ENCODE results near the gene ARSK.

ARSK gene, protein sequence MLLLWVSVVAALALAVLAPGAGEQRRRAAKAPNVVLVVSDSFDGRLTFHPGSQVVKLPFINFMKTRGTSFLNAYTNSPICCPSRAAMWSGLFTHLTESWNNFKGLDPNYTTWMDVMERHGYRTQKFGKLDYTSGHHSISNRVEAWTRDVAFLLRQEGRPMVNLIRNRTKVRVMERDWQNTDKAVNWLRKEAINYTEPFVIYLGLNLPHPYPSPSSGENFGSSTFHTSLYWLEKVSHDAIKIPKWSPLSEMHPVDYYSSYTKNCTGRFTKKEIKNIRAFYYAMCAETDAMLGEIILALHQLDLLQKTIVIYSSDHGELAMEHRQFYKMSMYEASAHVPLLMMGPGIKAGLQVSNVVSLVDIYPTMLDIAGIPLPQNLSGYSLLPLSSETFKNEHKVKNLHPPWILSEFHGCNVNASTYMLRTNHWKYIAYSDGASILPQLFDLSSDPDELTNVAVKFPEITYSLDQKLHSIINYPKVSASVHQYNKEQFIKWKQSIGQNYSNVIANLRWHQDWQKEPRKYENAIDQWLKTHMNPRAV

DNA sequence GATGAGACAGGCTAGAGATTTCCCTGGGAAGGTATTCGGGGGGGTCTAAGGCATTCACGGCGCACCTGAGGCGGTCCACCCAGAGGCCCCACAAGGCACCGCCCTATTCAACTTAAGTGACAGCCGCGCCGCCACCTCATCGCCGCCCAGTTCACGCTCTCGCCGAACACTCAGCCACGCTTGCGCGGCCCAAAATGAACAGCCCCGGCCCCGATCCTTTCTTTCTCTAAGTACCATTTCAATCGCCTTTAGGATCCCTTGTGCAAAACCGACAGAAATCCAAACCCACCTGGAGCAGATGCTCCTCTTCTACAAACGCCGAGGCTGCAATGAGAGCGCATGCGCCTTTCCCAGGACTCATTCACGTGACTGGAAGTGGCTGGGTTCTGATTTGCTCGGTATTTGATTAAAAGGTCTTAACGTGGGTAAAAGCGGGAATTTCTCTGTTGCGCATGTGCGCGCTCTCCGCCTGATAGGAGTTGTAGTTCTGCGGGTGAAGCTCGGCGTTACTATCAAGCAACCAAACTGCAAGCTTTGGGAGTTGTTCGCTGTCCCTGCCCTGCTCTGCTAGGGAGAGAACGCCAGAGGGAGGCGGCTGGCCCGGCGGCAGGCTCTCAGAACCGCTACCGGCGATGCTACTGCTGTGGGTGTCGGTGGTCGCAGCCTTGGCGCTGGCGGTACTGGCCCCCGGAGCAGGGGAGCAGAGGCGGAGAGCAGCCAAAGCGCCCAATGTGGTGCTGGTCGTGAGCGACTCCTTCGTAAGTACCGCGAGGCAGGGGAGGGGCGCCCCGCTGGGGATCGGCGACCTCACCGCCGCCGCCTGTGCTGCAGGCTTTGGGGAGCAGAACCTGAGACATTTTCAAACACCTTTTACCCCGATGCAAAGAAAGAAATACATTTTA, at the start of gene ARSK, which contains the start of gene SKIC3:
Gene ARSK (plus strand): TSS at position 455 of the 902 bp plus-strand sequence. CDS start 178 bp downstream, at position 633.
Gene SKIC3 (minus strand): TSS at position 331 of the 902 bp plus-strand sequence. CDS start 7,827 bp downstream, outside the sequence.
- DNase-seq = peak; percentile 91

DNA sequence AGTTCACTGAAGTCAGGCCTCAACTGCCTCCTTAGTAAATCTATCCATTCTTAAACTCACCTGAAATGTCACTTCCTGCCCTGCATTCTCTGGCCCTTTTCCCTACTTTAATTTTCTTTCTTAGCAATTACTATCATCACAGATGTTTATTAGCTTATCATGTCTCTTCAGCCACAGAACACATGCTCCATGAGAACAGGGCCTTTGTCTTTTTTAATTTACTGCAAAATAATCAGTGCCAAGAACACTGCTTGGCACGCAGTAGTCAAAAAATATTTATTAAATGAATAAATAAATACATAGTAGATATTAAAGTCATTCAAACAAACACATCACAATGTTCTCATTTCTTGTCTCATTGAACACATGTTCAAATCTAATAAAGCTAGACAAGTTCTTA, 46.4 kb upstream of the ARSK start:
- DNase-seq = no peak

DNA sequence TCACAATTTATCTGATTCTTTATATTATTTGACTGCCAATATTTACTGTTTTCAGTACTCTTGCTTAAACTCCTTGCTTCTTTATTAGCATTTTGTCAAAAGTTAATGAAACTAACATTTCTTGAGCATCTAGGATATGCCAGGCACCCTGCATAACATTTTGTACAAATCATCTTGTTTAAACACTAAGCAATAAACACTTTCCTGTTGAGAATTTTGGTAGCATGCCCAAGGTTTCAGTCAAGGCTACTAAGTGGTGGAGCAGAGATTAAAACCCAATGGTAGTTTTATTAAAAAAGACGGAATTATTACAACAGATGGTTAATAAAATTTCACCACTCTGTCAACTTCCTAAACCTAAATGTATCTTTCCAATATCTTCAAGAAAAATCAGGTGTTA, 43.3 kb upstream of the ARSK start:
- DNase-seq = no peak

- DNase-seq = no peak
These were observed 36.5 kb upstream of the ARSK start for GRCh38 chr5:95518417-95518816.

DNA sequence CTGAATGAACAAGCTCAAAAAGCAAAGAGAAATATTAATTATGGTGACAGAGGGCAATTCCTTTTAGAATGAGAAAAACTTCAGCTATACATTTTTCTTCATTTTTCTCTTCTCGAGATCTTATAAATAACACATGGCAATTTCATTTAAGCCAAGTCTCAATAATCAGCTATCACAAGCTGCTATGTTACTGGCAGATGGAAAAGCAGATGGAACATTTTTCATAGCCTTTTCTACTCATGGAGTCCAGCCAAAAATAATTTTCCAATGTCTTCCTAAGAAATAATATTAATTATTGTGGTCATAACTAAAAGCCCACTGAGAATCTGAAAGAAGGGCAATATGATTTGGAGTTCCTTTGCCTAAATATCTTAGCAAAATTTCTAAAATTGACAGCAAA, 35.8 kb upstream of the ARSK start:
- DNase-seq = no peak

- DNase-seq = no peak
These were observed 35.2 kb upstream of the ARSK start for GRCh38 chr5:95519681-95520080.

DNA sequence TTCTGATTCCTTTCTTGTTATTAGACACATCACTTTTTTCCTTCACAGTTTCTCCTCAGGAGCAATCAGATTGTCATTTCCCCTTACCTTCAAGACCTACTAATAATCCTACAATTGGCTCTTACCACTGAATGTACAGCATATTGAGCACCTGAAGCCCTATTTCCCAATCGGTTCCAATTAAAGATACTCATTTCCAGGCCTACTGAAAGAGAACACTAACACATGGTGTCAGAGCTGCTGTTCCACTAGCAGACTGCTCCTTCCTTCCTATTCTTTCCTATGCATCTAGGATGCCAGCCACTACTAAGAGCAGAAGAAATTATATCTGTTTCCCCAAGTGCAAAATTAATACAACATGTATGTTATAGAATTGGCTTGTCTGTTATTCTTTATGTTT, 34.7 kb upstream of the ARSK start:
- no peak for DNase-seq

GRCh38 chr5:95524423-95524822, 30.5 kb upstream of the ARSK start:
- DNase-seq = no peak

- no peak for DNase-seq
These were observed 28.0 kb upstream of the ARSK start for GRCh38 chr5:95526871-95527270.

DNA sequence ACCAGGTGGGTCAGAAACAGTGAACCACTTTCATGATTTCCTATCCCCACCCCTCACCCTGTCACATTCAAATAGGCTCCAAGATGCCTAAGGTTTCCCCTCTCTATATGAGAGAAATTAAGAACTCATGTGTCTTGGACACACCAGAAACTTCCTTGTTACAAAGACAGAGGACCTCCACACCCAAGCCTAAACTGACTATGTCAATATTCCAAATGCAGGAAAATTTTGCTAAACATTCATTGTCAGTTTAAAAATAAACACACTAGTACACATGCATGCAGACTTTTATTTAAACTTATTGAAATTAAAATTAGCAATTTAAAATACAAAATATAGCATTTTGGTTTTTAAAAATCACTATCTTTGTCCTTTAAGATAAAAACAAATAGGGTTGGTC, 26.3 kb upstream of the ARSK start:
- no peak for DNase-seq

- DNase-seq = no peak
These were observed 24.5 kb upstream of the ARSK start for GRCh38 chr5:95530416-95530815.

DNA sequence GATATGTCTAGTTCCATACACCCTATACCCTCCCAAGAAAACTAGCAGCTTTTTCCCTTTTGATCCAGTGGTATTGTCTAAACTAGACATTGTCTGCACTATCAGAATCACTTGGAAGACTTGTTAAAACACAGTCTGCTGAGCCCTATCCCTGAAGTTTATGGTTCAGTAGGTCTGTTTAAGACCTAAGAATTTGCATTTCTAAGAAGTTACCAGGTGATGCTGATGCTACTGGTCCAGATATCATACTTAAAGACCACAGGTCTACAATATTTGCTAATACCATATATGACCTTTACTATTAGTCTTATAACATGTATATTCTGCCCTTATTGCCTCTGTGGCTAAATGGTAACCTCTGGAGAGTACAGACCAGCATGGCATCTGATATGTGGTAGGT, 23.4 kb upstream of the ARSK start:
- no peak for DNase-seq

- DNase-seq = no peak
These were observed 22.5 kb upstream of the ARSK start for GRCh38 chr5:95532415-95532814.

- no peak for DNase-seq
These were observed 21.8 kb upstream of the ARSK start for GRCh38 chr5:95533106-95533505.

DNA sequence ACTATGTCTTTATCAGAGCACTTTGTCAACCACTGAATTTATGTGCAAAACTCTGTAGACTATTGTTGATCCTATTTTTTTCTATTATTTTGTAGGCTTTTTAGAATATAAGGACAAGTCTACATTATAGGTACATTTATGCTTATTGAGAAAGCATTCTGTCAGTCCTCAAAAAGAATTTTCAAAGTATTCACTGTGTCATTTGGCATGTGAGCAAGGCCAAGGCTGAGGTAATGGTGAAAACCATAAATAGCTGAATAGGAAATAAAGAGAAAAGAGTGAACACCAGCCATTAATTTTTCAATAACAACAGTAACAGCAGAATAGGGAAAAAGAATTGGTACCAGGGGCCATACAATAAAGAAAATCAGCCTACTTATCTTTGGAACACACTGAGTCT, 21.1 kb upstream of the ARSK start:
- DNase-seq = no peak

GRCh38 chr5:95537501-95537900, 17.4 kb upstream of the ARSK start:
- no peak for DNase-seq

DNA sequence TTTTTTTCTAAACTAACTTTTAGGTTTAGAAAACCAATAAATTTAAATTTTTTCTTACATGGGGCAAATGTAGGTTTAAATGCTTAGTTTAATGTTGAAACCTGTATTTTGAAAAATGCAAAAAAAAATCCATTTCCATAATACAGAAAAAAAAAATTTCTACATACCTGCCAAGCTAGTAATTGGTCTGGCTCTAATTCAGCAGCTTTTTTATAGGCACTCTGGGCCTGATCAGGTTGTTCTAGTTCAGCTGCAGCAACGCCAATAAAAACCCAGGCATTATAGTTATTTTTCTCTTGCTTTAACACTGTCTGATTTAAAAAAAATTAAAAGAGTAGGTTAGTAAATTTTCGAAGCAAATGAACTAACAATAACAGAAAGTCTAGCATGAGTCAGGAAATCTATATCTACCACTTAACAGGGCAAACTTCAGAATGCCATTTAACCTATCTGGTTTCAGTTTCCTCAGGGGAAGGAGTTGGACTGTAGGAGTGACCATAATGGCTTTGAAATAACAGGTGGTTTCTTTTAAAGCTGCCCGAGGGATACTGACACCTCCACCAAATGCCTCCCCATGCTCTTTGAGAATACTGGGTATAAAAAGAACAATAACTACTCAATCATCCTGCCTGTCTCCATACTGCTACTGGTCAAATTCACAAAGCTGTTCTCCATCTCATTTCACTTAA, 11.7 kb upstream of the ARSK start:
- DNase-seq = no peak

- DNase-seq = no peak
These were observed 5.9 kb upstream of the ARSK start for GRCh38 chr5:95549030-95549429.

DNA sequence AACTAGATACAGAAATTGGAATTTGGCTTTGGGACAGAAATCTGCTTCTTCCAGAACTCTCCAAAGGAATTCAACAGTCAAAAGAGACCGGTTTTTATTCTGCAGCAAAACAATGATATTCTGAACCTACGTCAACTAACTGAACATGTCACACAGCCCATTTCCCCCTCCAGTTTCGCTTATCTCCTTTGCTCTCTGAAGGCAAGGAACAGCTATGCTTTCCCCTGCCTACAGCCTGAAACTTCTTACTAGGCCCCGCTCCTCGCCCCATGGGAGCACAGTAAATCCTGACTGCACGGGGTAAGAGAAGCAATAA, 612 bp upstream of the ARSK start:
- no peak for DNase-seq

DNA sequence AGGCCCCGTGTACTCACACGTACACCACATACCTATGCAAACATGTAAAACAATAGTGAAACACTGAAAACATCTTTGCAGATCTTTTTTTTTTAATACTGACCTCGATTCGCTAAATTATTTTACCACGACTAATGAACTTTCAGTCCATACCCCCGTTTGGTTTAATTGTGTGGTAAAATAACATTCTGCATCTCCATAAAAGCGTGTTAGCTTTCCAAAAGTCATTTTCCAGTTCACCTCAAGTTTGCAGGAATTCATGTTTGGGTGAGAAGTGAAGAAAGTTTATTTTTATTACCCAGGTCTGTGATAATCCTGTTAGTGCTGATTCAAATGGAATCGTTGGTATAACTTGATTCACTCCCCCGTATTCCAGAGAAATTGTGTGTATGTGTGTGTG, 652 bp downstream of the ARSK start:
- DNase-seq = no peak

GRCh38 chr5:95557841-95558240, 2.9 kb downstream of the ARSK start:
- DNase-seq = no peak

GRCh38 chr5:95562282-95562681, 7.4 kb downstream of the ARSK start:
- no peak for DNase-seq

DNA sequence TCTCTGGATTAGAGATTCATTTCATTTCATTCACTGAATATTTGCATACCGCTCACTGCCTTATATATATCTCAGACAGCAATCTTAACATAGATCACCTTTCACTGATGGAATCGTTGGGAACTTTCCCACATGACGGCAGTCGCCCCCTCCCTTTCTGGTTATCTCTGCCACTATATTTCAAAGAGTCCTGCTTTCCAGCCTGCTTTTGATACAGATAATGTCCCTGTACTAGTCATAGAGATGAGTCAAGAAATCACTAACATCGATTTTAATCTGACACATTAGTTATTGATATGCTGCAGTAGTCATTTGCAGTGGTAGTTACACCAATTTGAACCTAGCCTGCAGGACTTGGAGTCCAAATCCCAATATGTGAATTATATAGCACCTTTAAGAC, 8.5 kb downstream of the ARSK start:
- DNase-seq = no peak
